ENCODE data around the gene ESPL1.
A peak's percentile ranks its signal among the peaks of the same experiment; 100 is the strongest.

Gene ESPL1

GRCh38 chr12:53232646-53233461 is 35.2 kb upstream of the ESPL1 start:
- TF ChIP-seq ZNF274 (IDR thresholded peaks at IDR 0.05; ENCODE audit: low read depth, low read length): no peak
- no peak for TF ChIP-seq SUZ12 (IDR thresholded peaks at IDR 0.05; ENCODE audit: extremely low read depth, insufficient read depth, insufficient read length)
- TF ChIP-seq YY1 (IDR thresholded peaks at IDR 0.05; ENCODE audit: insufficient read depth, insufficient read length): no peak
- H3K4me1 ChIP-seq (ENCODE audit: insufficient read depth, insufficient read length): peaks cover 36% of the 10 kb centered on the region
- no peaks in the 10 kb centered on the region for H3K36me3 ChIP-seq (ENCODE audit: insufficient read depth, insufficient read length, low read length)
- H3K9ac ChIP-seq (ENCODE audit: insufficient read length, low read depth): peak overlapping the region; percentile 37
- no peaks in the 10 kb centered on the region for H3K9me3 ChIP-seq (ENCODE audit: insufficient read depth, low read length)
- H3K4me3 ChIP-seq (ENCODE audit: insufficient read length, low read depth): peak overlapping the region; percentile 42
- no peaks in the 10 kb centered on the region for H3K27me3 ChIP-seq (ENCODE audit: insufficient read depth, insufficient read length)
- no peak for DNase-seq (ENCODE audit: low read depth, low spot score)

- DNase-seq (ENCODE audit: low read depth, low spot score): no peak
- Histone ChIP-seq H3K4me1 (ENCODE audit: insufficient read depth, insufficient read length) (peaks cover 36% of the 10 kb centered on the region), H3K27me3 (ENCODE audit: insufficient read depth, insufficient read length) (no peaks in the 10 kb centered on the region), H3K9ac (ENCODE audit: insufficient read length, low read depth) (peak overlapping the region; percentile 57), H3K9me3 (ENCODE audit: insufficient read depth, low read length) (no peaks in the 10 kb centered on the region), H3K4me3 (ENCODE audit: insufficient read length, low read depth) (no peak overlapping the region), H3K36me3 (ENCODE audit: insufficient read depth, insufficient read length, low read length) (no peaks in the 10 kb centered on the region)
- TF ChIP-seq ZNF274 (IDR thresholded peaks at IDR 0.05; ENCODE audit: low read depth, low read length) (no peak), SUZ12 (IDR thresholded peaks at IDR 0.05; ENCODE audit: extremely low read depth, insufficient read depth, insufficient read length) (no peak), YY1 (IDR thresholded peaks at IDR 0.05; ENCODE audit: insufficient read depth, insufficient read length) (no peak)
These were observed 34.4 kb upstream of the ESPL1 start for GRCh38 chr12:53233671-53234121.

- H3K9me3 ChIP-seq (ENCODE audit: insufficient read depth, low read length): no peaks in the 10 kb centered on the region
- H3K36me3 ChIP-seq (ENCODE audit: insufficient read depth, insufficient read length, low read length): no peaks in the 10 kb centered on the region
- no peaks in the 10 kb centered on the region for H3K27me3 ChIP-seq (ENCODE audit: insufficient read depth, insufficient read length)
- peaks cover 36% of the 10 kb centered on the region for H3K4me1 ChIP-seq (ENCODE audit: insufficient read depth, insufficient read length)
- H3K9ac ChIP-seq (ENCODE audit: insufficient read length, low read depth): peak overlapping the region; percentile 57
- no peak for TF ChIP-seq ZNF274 (IDR thresholded peaks at IDR 0.05; ENCODE audit: low read depth, low read length)
- no peak overlapping the region for H3K4me3 ChIP-seq (ENCODE audit: insufficient read length, low read depth)
- DNase-seq (ENCODE audit: low read depth, low spot score): no peak
These were observed 33.7 kb upstream of the ESPL1 start for GRCh38 chr12:53234271-53234914.

GRCh38 chr12:53235164-53235563 is 32.9 kb upstream of the ESPL1 start:
- Histone ChIP-seq H3K36me3 (ENCODE audit: insufficient read depth, insufficient read length, low read length) (no peaks in the 10 kb centered on the region), H3K9ac (ENCODE audit: insufficient read length, low read depth) (peak overlapping the region; percentile 62), H3K4me3 (ENCODE audit: insufficient read length, low read depth) (no peak overlapping the region), H3K27me3 (ENCODE audit: insufficient read depth, insufficient read length) (no peaks in the 10 kb centered on the region), H3K4me1 (ENCODE audit: insufficient read depth, insufficient read length) (peaks cover 32% of the 10 kb centered on the region), H3K9me3 (ENCODE audit: insufficient read depth, low read length) (no peaks in the 10 kb centered on the region)
- DNase-seq (ENCODE audit: low read depth, low spot score): no peak
- TF ChIP-seq YY1 (IDR thresholded peaks at IDR 0.05; ENCODE audit: insufficient read depth, insufficient read length) (no peak), ZNF274 (IDR thresholded peaks at IDR 0.05; ENCODE audit: low read depth, low read length) (no peak), SUZ12 (IDR thresholded peaks at IDR 0.05; ENCODE audit: extremely low read depth, insufficient read depth, insufficient read length) (no peak)

DNA sequence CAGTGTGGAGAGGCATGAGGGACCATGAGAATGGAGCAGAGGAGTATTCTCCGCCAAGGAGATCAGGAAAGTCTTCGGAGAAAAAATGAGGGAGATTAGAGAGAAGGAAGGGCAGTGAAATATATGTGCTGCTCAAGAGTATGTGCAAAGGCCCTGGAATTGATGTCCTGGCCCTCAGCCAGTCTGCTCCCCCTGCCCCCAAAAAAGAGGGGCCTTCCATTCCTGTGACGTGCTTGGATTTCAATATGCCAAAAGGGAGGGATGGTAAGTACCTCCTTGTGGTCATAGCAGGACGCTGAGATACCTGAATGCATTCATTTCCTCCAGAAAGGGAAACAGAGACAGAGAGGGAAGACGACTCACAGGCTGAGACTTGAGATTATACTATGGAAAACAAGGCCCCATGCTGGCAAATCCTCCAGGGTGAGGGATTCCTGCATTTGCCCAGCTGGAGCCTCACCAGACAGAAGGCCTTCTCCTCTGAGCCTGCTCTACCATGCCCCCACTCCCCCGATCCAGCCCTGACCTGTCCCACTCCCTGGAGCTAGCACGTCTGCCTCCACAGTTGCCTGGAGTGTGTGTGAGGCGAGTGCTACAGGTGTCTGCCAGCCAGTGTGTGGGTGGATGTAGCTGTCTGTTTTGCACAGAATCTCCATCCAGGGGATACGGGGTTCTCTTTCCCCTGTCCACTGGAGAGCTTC is 32.2 kb upstream of the ESPL1 start:
- Histone ChIP-seq H3K9ac (ENCODE audit: insufficient read length, low read depth) (peak overlapping the region; percentile 15), H3K4me1 (ENCODE audit: insufficient read depth, insufficient read length) (peaks cover 32% of the 10 kb centered on the region), H3K4me3 (ENCODE audit: insufficient read length, low read depth) (no peak overlapping the region), H3K36me3 (ENCODE audit: insufficient read depth, insufficient read length, low read length) (no peaks in the 10 kb centered on the region), H3K9me3 (ENCODE audit: insufficient read depth, low read length) (no peaks in the 10 kb centered on the region), H3K27me3 (ENCODE audit: insufficient read depth, insufficient read length) (no peaks in the 10 kb centered on the region)
- peak; percentile 70 for DNase-seq (ENCODE audit: low read depth, low spot score)
- TF ChIP-seq ZNF274 (IDR thresholded peaks at IDR 0.05; ENCODE audit: low read depth, low read length) (no peak), SUZ12 (IDR thresholded peaks at IDR 0.05; ENCODE audit: extremely low read depth, insufficient read depth, insufficient read length) (no peak), YY1 (IDR thresholded peaks at IDR 0.05; ENCODE audit: insufficient read depth, insufficient read length) (no peak)

GRCh38 chr12:53236443-53237111 is 31.5 kb upstream of the ESPL1 start:
- H3K36me3 ChIP-seq (ENCODE audit: insufficient read depth, insufficient read length, low read length): no peaks in the 10 kb centered on the region
- H3K9me3 ChIP-seq (ENCODE audit: insufficient read depth, low read length): no peaks in the 10 kb centered on the region
- no peaks in the 10 kb centered on the region for H3K27me3 ChIP-seq (ENCODE audit: insufficient read depth, insufficient read length)
- DNase-seq (ENCODE audit: low read depth, low spot score): no peak
- H3K4me3 ChIP-seq (ENCODE audit: insufficient read length, low read depth): no peak overlapping the region
- H3K4me1 ChIP-seq (ENCODE audit: insufficient read depth, insufficient read length): peaks cover 32% of the 10 kb centered on the region
- TF ChIP-seq YY1 (IDR thresholded peaks at IDR 0.05; ENCODE audit: insufficient read depth, insufficient read length): no peak
- H3K9ac ChIP-seq (ENCODE audit: insufficient read length, low read depth): no peak overlapping the region

Measured in NT2/D1 (cell line).